GM18511 (cell line): ENCODE results near the gene ECE1.

Source experiments
- ATAC-seq: cut with Tn5 transposase; IDR thresholded peaks from one replicate; pipeline ENCODE4 v1.9.1; 2021; ENCODE audit warnings: mild to moderate bottlenecking, moderate library complexity; ENCODE audit not compliant: unreplicated experiment

Gene ECE1

GRCh38 chr1:21325731-21326387 is 35.6 kb upstream of the ECE1 start:
- ATAC-seq = no peak

- no peak for ATAC-seq
Observed at GRCh38 chr1:21325231-21325718, 35.0 kb upstream of the ECE1 start.

GRCh38 chr1:21324368-21325141 is 34.3 kb upstream of the ECE1 start:
- ATAC-seq = no peak

- ATAC-seq = no peak
Observed at GRCh38 chr1:21323091-21323490, 32.8 kb upstream of the ECE1 start.

DNA sequence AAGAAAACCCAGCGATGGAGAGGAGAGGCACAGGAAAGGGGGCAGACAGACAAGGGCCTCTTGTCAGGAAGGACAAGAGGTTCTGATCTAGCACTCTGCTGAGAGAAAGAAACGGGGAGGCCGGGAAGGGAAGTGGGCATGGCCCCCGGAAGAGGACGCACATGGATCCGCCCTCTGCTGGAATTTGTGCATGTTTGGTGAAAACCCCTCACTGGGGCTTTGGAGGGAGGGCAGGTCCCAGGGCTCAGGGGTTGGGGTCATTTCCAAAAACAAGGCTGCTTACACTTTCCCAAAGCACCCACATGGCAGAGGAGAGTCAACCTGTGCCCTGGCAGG is 32.4 kb upstream of the ECE1 start:
- ATAC-seq = no peak

- ATAC-seq = no peak
Observed at GRCh38 chr1:21321963-21322680, 31.9 kb upstream of the ECE1 start.

GRCh38 chr1:21320410-21321108 is 30.3 kb upstream of the ECE1 start:
- ATAC-seq = no peak

- no peak for ATAC-seq
Observed at GRCh38 chr1:21319447-21320407, 29.5 kb upstream of the ECE1 start.

DNA sequence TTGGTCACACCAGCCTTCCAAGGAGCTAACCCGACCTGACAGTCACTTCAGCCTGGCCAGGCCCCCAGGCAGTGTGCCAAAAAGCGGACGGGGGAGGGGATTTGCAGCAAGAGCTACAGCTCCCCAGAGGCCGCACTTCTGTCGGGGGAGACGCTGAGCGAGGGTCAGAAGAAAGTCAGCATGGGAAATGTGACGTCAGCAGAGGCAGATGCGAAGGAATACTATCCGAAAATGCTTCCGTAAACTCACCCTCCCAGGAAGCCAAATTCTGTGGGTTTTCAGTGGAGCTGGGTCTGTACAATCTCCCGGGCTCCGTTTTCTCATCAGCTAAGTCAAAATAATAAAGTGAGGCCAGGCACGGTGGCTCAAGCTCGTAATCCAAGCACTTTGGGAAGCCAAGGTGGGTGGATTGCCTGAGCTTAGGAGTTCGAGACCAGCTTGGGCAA is 28.5 kb upstream of the ECE1 start:
- ATAC-seq = no peak

- no peak for ATAC-seq
Observed at GRCh38 chr1:21318057-21318713, 27.9 kb upstream of the ECE1 start.

DNA sequence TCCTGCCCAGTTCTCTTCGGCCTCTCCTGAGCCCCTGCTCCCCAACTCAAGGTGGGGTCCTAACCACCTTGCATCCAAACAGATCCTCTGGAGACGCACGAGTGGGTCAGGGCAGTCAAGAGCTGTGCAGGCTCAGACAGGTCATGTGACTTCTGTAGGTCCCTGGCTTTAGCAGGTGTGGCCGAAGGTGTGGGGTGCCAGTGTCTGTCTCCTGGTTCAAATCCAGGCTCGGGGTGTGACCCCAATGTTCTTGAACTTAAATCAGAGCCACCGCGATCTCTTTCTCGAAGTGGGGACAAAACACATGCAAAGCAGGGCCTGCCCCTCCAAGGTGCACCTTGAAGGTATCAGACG is 27.4 kb upstream of the ECE1 start:
- ATAC-seq = no peak

- ATAC-seq = no peak
Observed at GRCh38 chr1:21317035-21317689, 26.9 kb upstream of the ECE1 start.

DNA sequence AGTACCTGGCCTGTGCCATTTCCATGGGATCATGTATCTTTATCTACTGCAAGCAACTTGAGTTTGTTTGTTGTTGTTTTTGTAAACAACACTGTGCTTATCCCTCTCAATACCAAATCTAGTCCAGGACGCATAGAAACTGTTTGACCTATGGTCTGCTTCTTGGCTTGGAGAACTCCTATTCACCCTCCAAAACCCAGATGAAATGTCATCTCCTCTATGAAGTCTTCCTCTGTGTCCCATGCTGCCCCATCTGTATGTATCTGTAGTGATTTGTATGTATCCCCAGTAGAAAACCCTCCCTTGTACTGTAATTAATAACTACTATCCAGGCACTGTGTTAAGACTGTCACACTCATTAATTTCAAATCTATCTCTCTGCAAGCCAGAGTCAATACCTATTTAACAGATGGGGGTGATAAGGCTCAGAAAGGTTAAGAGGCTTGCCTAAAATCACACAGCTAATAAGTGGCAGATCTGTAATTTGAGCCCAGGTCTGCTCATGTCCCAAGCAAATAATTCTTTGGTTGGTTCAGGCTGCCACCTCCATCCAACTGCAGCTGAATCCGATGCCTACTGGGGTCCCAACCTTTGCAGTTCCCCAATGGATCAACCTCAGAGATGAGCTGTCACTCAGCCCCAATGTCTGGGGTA is 24.6 kb upstream of the ECE1 start:
- ATAC-seq = no peak

DNA sequence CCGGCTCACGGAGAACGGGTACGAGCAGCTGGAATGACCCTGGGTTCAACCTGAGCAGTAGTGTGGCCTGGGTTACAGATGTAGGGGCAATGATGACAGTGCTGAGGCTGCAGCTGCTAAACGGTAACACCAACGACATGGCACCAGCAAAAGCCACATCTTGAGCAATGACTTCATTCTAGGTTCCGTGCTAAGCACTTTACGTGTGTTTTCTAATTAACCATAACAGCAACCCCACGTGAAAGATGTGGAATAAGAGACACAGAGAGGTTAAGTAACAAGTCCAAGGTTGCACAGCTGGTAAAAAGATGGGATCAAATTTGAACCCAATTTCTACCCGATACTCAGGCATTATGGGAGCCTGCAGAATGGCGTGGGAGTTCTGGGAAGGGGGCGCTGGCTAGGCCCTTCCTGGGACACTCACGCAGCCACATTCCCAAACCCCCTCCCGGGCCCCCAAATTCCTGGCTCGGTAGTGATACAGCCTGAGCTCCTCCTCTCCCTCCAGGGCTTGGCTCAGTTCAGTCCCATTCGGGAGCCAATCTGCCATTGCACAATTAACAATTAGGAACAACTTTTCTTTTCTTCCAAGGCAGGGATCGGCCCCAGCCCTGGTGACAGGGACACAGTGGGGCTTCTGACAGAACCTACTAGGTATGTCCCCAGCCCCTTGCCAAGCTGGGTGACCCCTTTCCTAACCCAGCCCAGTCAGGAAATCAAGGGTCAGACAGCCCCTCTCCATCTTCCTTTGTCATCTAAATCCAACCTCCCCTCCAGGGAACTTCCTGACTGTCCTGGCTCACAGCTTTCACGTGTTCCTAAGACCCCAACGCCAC is 23.8 kb upstream of the ECE1 start:
- ATAC-seq = no peak

- ATAC-seq = no peak
Observed at GRCh38 chr1:21313203-21313885, 23.1 kb upstream of the ECE1 start.

DNA sequence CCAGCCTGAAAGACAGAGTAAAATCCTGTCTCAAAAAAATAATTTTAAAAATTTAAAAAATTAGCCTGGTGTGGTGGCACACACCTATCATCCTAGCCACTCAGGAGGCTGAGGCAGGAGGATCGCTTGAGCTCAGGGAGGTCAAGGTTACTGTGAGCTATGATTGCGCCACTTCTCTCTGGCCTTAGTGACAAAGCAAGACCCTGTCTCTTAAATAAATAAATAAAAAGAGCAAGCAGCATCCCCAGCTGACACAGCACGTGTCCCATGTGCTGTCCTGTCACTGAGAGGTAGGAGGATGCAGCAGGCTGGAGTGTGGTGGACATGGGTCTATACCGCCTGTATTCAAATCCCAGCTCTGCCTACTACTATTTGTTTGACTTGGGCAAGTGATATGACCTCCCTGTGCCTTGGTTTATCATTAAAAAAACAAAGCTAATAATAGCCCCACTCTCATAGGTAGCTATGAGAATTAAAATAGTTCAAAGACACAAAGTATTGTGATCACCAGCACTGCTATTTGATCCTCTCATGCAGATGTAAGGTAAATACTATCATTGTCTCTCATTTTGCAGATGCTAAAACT is 22.2 kb upstream of the ECE1 start:
- ATAC-seq = no peak

DNA sequence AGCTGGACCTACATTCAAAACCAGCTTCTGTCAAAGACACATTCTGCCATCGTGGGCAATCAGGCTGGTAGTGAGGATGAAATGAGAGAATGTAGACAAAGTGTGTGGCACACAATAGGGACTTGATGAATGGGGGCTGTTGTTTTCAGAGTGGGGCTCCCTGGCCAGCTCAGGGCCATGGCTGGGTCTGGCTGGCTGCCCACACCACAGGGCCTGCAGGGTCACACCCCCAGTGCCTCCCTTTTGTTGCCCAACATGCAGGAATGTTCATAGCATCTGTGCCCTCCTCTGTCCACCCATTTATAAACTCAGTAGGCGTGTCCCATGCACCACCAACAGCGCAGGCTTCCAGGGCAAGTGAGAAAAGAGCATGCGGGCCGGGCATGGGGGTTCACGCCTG is 20.8 kb upstream of the ECE1 start:
- no peak for ATAC-seq
